Measurements from ENCODE around the gene EPO. TPM values are rescaled to one million over a fixed set of nuclear protein-coding genes. Genes with fewer than 3 reads are reported as not detected.

Gene EPO
- total and polyA plus RNA-seq, 2 donors from 2014 or later: not detected

- Histone ChIP-seq H3K27me3 (ENCODE audit: control insufficient read depth, insufficient read depth, low read length) (no peaks in the 10 kb centered on the region), H3K4me3 (ENCODE audit: low read length in 3 of 3) (no peak overlapping the region), H3K9ac (ENCODE audit: low read length in 3 of 3) (no peak overlapping the region), H3K4me1 (ENCODE audit: control insufficient read depth in 2 of 3, insufficient read depth in 2 of 3, low read depth in 1 of 3, low read length in 3 of 3) (no peaks in the 10 kb centered on the region), H3K9me3 (ENCODE audit: control insufficient read depth in 2 of 3, insufficient read depth in 1 of 3, low read length in 3 of 3) (no peaks in the 10 kb centered on the region), H3K27ac (ENCODE audit: low read depth in 2 of 2, low read length in 2 of 2) (no peak overlapping the region), H3K36me3 (ENCODE audit: control insufficient read depth in 2 of 3, insufficient read depth in 3 of 3, low read length in 3 of 3) (no peaks in the 10 kb centered on the region)
- no peak for TF ChIP-seq CTCF (IDR thresholded peaks at IDR 0.05; ENCODE audit: borderline replicate concordance, extremely low read depth, insufficient read depth)
- FAIRE-seq: no peak
- DNase-seq: no peak
- intact Hi-C loops (cut with DNase I): no loop called here
Measured at GRCh38 chr7:100728196-100728595, 7.9 kb downstream of the EPO start.

- no peak for TF ChIP-seq CTCF (IDR thresholded peaks at IDR 0.05; ENCODE audit: borderline replicate concordance, extremely low read depth, insufficient read depth)
- Histone ChIP-seq H3K9ac (ENCODE audit: low read length in 3 of 3) (no peak overlapping the region), H3K36me3 (ENCODE audit: control insufficient read depth in 2 of 3, insufficient read depth in 3 of 3, low read length in 3 of 3) (no peaks in the 10 kb centered on the region), H3K4me1 (ENCODE audit: control insufficient read depth in 2 of 3, insufficient read depth in 2 of 3, low read depth in 1 of 3, low read length in 3 of 3) (no peaks in the 10 kb centered on the region), H3K9me3 (ENCODE audit: control insufficient read depth in 2 of 3, insufficient read depth in 1 of 3, low read length in 3 of 3) (no peaks in the 10 kb centered on the region), H3K27ac (ENCODE audit: low read depth in 2 of 2, low read length in 2 of 2) (no peak overlapping the region), H3K4me3 (ENCODE audit: low read length in 3 of 3) (no peak overlapping the region), H3K27me3 (ENCODE audit: control insufficient read depth, insufficient read depth, low read length) (no peaks in the 10 kb centered on the region)
- DNase-seq: no peak
- no peak for FAIRE-seq
- intact Hi-C loops (cut with DNase I): no loop called here
Measured at GRCh38 chr7:100730136-100730800, 10.0 kb downstream of the EPO start.

- Histone ChIP-seq H3K9me3 (ENCODE audit: control insufficient read depth in 2 of 3, insufficient read depth in 1 of 3, low read length in 3 of 3) (no peaks in the 10 kb centered on the region), H3K4me1 (ENCODE audit: control insufficient read depth in 2 of 3, insufficient read depth in 2 of 3, low read depth in 1 of 3, low read length in 3 of 3) (no peaks in the 10 kb centered on the region), H3K9ac (ENCODE audit: low read length in 3 of 3) (no peak overlapping the region), H3K27ac (ENCODE audit: low read depth in 2 of 2, low read length in 2 of 2) (no peak overlapping the region), H3K4me3 (ENCODE audit: low read length in 3 of 3) (no peak overlapping the region), H3K36me3 (ENCODE audit: control insufficient read depth in 2 of 3, insufficient read depth in 3 of 3, low read length in 3 of 3) (no peaks in the 10 kb centered on the region), H3K27me3 (ENCODE audit: control insufficient read depth, insufficient read depth, low read length) (no peaks in the 10 kb centered on the region)
- TF ChIP-seq CTCF (IDR thresholded peaks at IDR 0.05; ENCODE audit: borderline replicate concordance, extremely low read depth, insufficient read depth): no peak
- intact Hi-C loops (cut with DNase I): no loop called here
- FAIRE-seq: no peak
- peak in 1 of 5 donors; percentile 12 for DNase-seq
Measured at GRCh38 chr7:100731937-100732636, 11.8 kb downstream of the EPO start.

Data from kidney (tissue), 14 donors.